A204.1 (cell line): ENCODE data around the gene CSNK1D.

ENCODE experiments used
- FAIRE-seq: peaks from 2 replicates; lab custom pipeline; 2012; peaks lifted over from hg19 to GRCh38; lab: Jason Lieb, UNC

Gene CSNK1D

GRCh38 chr17:82238472-82239201 lies 34.9 kb downstream of the CSNK1D start:
- no peak for FAIRE-seq

GRCh38 chr17:82237746-82238471 lies 35.6 kb downstream of the CSNK1D start:
- FAIRE-seq = no peak

GRCh38 chr17:82237083-82237745 lies 36.3 kb downstream of the CSNK1D start:
- no peak for FAIRE-seq

GRCh38 chr17:82236142-82236971 lies 37.1 kb downstream of the CSNK1D start:
- no peak for FAIRE-seq

GRCh38 chr17:82235775-82236141 lies 37.7 kb downstream of the CSNK1D start:
- no peak for FAIRE-seq

GRCh38 chr17:82235056-82235774 lies 38.3 kb downstream of the CSNK1D start:
- no peak for FAIRE-seq

GRCh38 chr17:82234211-82235055 lies 39.1 kb downstream of the CSNK1D start:
- FAIRE-seq = no peak

GRCh38 chr17:82232876-82233785 lies 40.4 kb downstream of the CSNK1D start:
- FAIRE-seq = no peak

GRCh38 chr17:82232322-82232820 lies 41.1 kb downstream of the CSNK1D start:
- FAIRE-seq = no peak

- FAIRE-seq = no peak
Measured at GRCh38 chr17:82231562-82232321, 41.8 kb downstream of the CSNK1D start.

GRCh38 chr17:82231312-82231561 lies 42.3 kb downstream of the CSNK1D start:
- FAIRE-seq = no peak

GRCh38 chr17:82230609-82231311 lies 42.7 kb downstream of the CSNK1D start:
- FAIRE-seq = no peak

- no peak for FAIRE-seq
Measured at GRCh38 chr17:82229698-82230608, 43.5 kb downstream of the CSNK1D start.

- FAIRE-seq = no peak
Measured at GRCh38 chr17:82228842-82229697, 44.4 kb downstream of the CSNK1D start, which contains the start of gene SLC16A3. SLC16A3 (plus strand) TSS chr17:82229042; CDS start chr17:82236009, 6,967 bp downstream.

- FAIRE-seq = no peak
Measured at GRCh38 chr17:82228278-82228841, 45.1 kb downstream of the CSNK1D start.
